ELR (cell line): ENCODE measurements around the gene SOX1.

Experiments
- DNase-seq: peaks from one replicate; pipeline ENCODE4 v3.0.0-alpha.2; 2015; ENCODE audit warnings: low read depth

SOX1 gene

GRCh38 chr13:112067116-112067741 lies at the start of gene SOX1:
Gene SOX1 (plus strand): TSS chr13:112067149. CDS start chr13:112067659, 510 bp downstream.
- no peak for DNase-seq

DNA sequence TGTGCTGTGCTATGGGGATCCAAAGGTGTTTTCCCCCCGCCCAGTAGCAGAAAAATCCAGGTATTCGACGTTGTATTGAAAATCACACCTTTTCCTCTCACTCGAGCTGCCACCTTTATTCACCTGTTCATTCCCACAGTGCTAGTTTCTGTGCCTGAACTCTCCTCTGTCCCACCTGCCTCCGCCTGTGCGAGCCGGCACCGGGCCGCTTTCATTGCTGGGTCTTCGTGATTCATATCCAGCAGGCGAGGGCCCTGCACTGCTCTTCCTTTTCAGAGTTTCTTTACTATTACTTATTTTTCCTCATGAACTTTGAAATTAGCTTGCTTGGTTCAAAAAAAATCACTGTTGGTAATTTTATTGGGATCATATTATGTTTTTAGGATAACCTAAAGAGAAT lies 42.4 kb upstream of the SOX1 start:
- no peak for DNase-seq

DNA sequence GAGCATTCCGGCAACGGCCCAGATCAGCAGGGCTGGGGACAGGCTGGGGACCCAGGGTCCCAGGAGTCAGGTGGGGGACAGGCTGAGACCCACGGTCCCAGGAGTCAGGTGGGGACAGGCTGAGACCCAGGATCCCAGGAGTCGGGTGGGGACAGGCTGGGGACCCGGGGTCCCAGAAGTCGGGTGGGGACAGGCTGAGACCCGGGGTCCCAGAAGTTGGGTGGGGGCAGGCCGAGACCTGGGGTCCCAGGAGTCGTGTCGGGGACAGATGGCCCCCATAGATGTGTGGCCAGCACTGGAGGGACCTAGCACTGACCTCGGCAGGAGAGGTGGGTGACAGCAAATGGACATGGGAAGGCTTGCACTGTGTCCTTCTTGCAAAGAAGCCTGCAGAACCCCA lies 39.7 kb upstream of the SOX1 start:
- no peak for DNase-seq

GRCh38 chr13:112028481-112028880 lies 38.5 kb upstream of the SOX1 start:
- no peak for DNase-seq

DNA sequence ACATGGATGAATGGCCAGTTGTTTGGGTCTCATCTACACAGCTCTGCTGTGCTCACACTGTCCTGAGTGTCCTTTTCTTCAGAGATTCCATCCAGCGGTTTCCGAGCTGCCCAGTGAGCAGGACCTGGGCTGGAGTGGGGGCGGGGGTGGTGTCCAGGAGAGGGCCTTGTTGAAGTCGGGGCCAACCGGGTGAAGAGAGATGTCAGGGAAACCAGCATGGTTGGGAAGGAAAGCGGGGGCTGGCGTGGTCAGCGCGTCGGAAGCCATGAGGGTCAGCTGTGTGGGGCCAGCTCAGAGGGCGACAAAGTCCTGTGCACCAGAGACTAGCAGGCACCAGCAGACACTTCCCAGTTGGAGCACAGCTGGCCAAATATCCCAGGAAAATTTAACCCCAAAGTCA lies 37.8 kb upstream of the SOX1 start:
- no peak for DNase-seq

DNA sequence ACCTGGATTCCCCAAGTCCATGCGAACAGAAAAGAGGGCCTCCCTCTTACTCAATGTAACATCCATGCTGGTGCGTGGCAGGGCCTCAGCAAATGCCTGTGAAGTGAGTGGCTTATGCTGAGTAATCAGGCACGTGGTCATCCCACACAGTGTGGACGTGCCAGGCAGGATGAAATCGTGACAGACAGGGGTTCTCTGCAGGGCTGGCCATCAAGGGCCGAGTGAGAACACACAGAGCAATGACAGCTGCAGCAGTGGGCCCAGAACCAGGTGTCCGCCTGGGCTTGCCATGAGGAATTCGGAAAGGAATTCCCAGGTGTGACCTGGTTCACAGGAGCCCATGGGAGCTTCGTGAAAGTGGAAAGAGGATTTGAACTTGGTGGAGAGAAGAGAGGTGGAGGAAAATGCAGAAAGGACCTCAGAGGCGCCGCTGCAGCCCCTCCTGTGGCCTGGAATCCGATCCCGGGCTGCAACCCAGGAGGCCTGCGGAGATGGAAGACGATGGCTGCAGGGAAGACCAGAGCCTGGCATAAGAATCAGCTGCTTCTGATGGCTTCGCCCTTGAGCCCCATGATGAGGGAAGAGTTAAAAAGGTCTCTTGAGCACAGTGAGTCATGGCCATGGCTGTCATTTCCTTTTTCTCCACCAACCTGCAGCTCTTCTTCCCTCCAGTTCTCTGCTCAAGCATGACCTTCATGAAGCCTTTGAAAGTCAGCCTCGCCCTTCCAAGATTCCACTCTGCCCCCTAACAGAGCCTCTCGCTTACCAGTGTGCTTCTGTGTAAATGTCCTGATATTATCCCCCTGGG lies 34.6 kb upstream of the SOX1 start:
- DNase-seq = no peak

- DNase-seq = no peak
Observed at GRCh38 chr13:112034231-112034630, 32.7 kb upstream of the SOX1 start.

GRCh38 chr13:112034846-112035245 lies 32.1 kb upstream of the SOX1 start:
- DNase-seq = no peak

DNA sequence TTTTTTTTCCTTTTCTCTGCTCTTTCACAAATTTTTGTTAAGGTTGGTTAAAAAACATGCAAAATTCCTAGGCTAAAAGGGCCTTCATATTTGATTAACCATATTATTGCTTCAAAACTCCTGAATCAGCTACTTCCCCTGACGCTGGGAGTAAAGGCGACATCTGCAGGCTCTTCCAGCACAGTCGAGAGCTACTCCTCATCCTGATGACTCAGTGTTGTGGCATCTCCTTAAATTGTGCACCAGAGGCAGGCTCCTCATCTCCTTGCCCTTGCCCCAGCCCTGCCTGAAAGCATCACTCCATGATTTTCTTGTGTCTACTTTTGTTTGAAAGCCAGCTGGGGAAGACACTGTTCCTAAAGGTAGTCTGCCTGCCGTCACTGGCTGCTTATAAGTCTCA lies 24.5 kb upstream of the SOX1 start:
- no peak for DNase-seq

DNA sequence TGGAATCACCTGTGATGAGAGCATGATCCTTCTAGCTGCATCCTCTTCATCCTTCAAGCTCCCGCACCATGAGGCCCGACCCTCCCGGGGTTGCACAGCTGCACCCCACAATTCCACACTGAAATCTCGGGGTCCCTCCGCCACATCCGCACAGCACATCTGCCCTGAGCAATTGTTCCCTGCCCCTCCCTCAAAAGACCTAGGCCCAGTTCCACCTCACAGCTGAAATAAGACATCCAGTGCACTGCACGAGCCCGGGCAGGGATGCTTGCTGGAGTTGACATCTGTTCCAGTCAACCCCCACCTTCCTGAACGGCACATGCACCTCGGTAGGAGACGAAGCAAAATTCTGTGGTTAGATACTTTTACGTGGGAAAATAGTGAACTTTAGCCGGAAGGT lies 14.7 kb upstream of the SOX1 start:
- DNase-seq = no peak

- DNase-seq = no peak
Observed at GRCh38 chr13:112053167-112053743, 13.7 kb upstream of the SOX1 start.

- no peak for DNase-seq
Observed at GRCh38 chr13:112053744-112054615, 13.0 kb upstream of the SOX1 start.

DNA sequence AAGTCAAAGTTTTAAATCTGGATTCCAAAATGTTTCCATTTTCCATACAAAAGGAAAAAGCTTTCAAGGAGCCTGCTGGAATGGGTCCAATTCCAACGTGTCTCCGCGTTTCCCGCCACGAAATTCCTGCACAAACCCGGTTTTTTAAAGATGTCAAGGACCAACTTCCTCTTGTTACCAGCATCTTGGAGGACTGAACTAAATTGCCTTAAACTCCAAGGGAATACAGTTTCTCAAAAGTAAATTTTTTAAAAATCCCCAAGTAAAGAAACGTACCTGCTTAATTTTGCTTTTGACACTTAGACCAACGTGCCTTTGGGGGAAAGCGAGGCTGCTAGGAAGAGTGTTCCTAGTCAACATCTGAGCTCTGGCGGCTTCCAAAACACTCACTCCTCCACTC lies 12.3 kb upstream of the SOX1 start:
- no peak for DNase-seq

DNA sequence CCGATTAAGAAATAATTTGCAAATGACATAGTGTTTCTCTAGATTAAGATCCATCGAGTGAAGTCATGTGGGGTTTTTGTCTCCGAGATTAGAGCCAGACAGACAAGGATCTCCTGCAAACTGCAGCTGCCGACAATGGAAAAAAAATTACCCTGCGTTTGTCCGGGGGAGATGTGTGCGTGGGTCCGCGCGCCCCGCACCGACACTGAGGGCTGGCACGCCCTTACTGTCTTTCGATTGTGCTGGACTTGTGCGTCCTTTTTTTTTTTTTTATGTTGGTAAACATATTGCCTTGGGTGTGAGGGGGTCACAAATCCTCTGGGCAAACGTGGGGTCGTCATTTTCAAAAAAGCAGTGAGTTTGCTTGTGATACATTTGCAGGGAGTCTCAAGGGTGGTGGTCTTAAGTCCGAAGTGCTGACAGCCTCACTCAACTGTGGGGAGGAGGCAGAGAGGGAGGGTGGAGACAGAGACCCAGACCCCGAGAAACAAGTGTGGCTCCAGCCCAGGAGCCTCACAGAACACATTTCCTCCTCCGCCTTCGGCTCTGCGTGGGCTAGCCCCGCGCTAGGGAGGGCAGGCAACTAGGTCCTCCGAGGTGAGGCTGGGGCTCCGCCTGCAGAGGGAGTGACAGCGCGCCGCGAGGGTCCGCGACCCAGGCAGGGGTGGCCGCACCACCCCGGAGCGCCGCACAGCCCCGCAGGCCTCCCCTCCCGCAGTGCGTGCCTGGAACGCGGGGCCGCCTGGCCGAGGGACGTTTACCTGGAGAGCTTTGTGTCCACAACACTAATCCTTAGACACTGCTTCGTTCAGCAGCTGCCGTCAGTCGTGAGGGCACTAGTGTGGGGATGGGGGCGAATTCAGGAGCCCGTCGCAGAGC lies 11.7 kb upstream of the SOX1 start:
- DNase-seq = no peak

- no peak for DNase-seq
Observed at GRCh38 chr13:112055915-112056269, 11.1 kb upstream of the SOX1 start.

- DNase-seq = no peak
Observed at GRCh38 chr13:112056284-112056727, 10.6 kb upstream of the SOX1 start.

DNA sequence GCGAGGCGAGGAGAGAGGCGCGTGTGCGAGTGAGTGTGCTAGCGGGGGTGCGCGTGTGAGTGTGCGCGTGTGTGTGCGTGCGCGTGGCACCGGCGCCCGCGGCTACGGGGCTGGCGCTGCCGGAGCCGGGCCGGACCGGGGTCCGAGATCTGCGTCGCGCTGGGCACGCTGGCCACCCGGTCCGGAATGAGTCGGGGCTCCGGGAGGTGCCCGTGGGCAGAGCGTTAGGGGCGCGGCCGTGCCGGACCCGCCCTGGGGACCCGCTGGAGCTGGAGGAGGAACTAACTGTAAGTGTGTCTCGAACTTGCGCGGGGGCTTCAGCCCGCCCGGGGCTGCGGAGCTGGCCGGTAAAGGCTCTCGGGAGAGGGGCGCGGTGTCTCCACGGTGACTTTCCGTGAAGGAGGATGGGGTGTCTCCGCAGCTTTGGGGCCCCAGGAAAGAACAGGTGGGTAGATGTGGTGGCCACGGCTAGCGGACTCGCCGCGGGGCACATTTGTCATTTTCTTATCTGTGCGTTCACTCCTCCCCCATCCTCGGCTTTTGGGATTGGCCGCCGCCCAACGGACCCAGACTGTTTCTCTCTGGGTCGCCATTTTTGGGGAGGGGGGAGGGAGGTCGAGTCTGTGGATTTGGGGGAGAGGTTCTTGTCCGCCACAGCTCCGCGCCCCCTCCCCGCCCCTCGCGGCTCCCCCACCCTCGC lies 10.1 kb upstream of the SOX1 start:
- DNase-seq = no peak

GRCh38 chr13:112057439-112057735 lies 9.6 kb upstream of the SOX1 start:
- no peak for DNase-seq

DNA sequence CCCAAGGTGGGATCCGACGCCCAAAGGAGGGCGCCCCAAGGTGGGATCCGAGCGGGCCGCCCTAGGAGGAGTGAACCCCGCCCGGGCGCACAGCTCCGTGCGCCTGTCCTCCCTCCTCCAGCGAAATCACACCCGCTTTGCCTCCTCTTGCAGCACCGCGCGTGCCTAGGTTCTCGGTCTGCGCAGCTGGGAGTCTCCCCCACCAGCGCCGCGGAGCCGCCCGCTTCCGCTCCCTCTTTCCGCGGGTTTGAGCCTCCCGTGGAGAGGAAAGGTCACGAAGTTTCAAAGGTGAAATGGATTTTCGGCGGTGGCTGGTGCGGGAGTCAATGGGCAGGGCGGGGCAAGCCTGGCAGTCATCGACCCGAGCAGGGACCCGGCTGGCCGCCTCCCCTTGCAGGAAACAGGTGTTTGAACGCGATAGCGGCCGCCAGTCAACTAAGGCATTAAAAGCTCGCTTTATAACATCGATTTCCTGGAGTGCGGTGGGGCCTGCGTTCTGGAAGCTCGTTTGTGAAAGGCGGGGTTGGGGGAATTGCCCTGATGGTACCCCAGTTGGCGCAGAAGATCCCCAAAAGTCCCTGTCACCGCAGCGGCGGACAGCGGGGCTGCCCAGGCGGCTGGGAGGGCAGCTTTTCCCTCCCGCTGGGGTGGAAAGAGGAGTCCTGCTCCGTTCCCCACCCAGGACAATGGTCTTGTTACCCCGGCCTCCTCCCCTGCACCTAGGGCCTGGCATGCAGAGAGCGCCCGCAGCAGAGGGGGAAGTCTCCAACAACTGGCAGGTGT lies 9.0 kb upstream of the SOX1 start:
- no peak for DNase-seq

DNA sequence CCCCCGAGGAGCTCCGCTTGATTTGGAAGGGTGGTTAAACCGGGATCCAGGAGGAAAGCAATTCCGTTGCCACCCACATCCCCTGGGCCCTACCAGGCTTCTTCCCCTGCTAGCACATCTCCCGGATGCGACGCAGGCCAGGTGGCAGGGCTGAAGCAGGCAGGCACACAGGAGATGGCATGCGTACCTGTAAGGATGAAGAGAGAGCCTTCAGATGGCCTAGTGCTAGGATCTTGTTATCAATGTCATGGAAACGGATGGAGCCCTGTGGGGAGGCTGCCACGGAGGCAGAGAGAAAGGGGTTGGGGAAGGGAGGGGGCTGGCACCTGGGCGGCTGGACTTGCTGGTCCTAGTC lies 8.5 kb upstream of the SOX1 start:
- no peak for DNase-seq
